Kidney (tissue), 14 donors: Measurements from ENCODE around the gene MYBBP1A. TPM values are rescaled to one million over a fixed set of nuclear protein-coding genes. Genes with fewer than 3 reads are reported as not detected.

Experiments used
- DNase-seq, 5 donors: peaks; one replicate each; pipeline ENCODE4 v3.0.0-alpha.2; 2013 to 2020
- FAIRE-seq: peaks from 2 replicates; lab custom pipeline; 2012; peaks lifted over from hg19 to GRCh38; lab: Jason Lieb, UNC
- H3K27ac ChIP-seq, 2 donors: one replicate each; pipeline ENCODE4 v1.7.0; 2013; ENCODE audit warnings: low read depth in 2 of 2, low read length in 2 of 2, inconsistent platforms in 1 of 2
- H3K27me3 ChIP-seq: one replicate; pipeline ENCODE4 v1.7.1; 2013; ENCODE audit warnings: low read length, inconsistent platforms; ENCODE audit not compliant: control insufficient read depth, insufficient read depth
- H3K36me3 ChIP-seq, 3 donors: one replicate each; pipeline versions ENCODE4 v1.7.0 to v1.7.1; 2013; ENCODE audit warnings: low read length in 3 of 3, control low read depth in 1 of 3, inconsistent platforms in 1 of 3; ENCODE audit not compliant: insufficient read depth in 3 of 3, control insufficient read depth in 2 of 3
- H3K4me1 ChIP-seq, 3 donors: one replicate each; pipeline versions ENCODE4 v1.7.0 to v1.7.1; 2013; ENCODE audit warnings: low read length in 3 of 3, inconsistent platforms in 1 of 3, low read depth in 1 of 3; ENCODE audit not compliant: control insufficient read depth in 2 of 3, insufficient read depth in 2 of 3
- H3K4me3 ChIP-seq, 3 donors: one replicate each; pipeline versions ENCODE4 v1.7.0 to v1.8.1; 2013; ENCODE audit warnings: low read length in 3 of 3, control low read depth in 1 of 3, inconsistent platforms in 1 of 3
- H3K9ac ChIP-seq, 3 donors: one replicate each; pipeline versions ENCODE4 v1.7.0 to v1.7.1; 2013; ENCODE audit warnings: low read length in 3 of 3, control low read depth in 1 of 3, inconsistent platforms in 1 of 3
- H3K9me3 ChIP-seq, 3 donors: one replicate each; pipeline versions ENCODE4 v1.7.0 to v1.7.1; 2013; ENCODE audit warnings: low read length in 3 of 3, control low read depth in 1 of 3, inconsistent platforms in 1 of 3; ENCODE audit not compliant: control insufficient read depth in 2 of 3, insufficient read depth in 1 of 3
- intact Hi-C: fragments of 100-400 bp; cut with DNase I; formaldehyde crosslinking; loops from one replicate; pipeline ENCODE4 v1.11.1; 2022
- polyA plus RNA-seq: library from polyadenylated mRNA; stranded (reverse); fragments of 350-450 nt; fragmentation: Illumina TruSeq; extraction: RNeasy Lipid Tissue Mini Kit (QIAGEN cat#74804); gene quantifications from one replicate; pipeline ENCODE4 v1.2.3, GENCODE V29; 2014; ENCODE audit warnings: low read depth, low replicate concordance; ENCODE audit not compliant: insufficient read depth
- total RNA-seq: library from RNA; stranded (reverse); fragmentation: NEBNext Ultra II Directional; extraction: Animal tissue kit (Norgen Biotek cat#: 25700); gene quantifications from one replicate; pipeline ENCODE4 v1.2.1, GENCODE V29; 2021
- TF ChIP-seq, protein P1 (sequence below): IDR thresholded peaks from 3 replicates; pipeline ENCODE4 v1.5.1; 2012; ENCODE audit warnings: mild to moderate bottlenecking, moderate library complexity, borderline replicate concordance; ENCODE audit not compliant: insufficient read depth; ENCODE audit errors: extremely low read depth
- donor health status: control.
- donor health status: control.
- donor health status: control.
- donor health status: control.
- donor health status: control.
- donor health status: DM: yes; HTN: yes; CAD: no.
- donor health status: Normal renal cell carcinoma (clear cell type).

The MYBBP1A gene
- total and polyA plus RNA-seq, 2 donors from 2014 or later = 11.9 to 51.6 TPM

DNA sequence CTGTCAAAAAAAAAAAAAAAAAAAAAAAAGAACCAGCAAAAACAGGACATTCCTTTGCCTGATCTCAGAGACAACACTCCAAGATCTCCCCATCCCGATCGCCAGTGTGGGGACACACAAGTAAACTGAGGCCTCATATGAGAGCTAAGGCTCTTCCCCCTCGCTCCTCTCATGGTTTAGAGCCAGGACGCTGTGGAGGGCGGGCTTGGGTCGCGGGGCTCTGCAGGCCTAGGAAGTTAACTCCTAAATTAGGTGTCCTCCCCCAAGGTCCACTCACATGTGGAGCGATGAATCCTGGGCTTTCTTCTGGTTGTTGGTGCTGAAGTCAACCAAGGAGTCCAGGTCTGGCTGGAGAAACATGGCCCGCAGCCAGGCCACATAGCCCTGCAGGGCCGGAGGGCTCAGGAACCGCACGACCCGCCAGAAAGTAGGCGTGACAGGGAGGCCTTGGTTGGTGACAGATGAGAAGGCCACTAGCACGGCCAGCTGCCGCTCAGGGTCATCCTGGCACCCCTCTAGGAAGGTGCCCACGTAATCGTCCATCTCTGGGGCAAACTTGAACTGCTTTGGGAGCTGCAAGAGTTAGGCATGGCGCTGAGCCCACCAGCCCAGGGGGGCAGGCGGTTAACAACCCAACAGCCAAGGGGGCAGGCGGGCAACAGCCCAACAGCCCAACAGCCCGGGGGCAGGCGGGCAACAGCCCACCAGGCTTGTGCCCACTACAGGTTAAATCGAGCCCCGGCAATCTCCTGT is 5.2 kb downstream of the MYBBP1A start:
- no peak overlapping the region for H3K4me3 ChIP-seq
- no peaks in the 10 kb centered on the region for H3K27me3 ChIP-seq
- peaks cover 0 to 9% (median 0%) of the 10 kb centered on the region in 3 donors for H3K4me1 ChIP-seq
- intact Hi-C loops = no loop called here
- FAIRE-seq (no peak), DNase-seq (peak in 1 of 5 donors; percentile 70)
- H3K27ac ChIP-seq = no peak overlapping the region
- H3K9ac ChIP-seq = no peak overlapping the region
- peaks cover 0 to 27% (median 13%) of the 10 kb centered on the region in 3 donors for H3K36me3 ChIP-seq
- no peaks in the 10 kb centered on the region for H3K9me3 ChIP-seq
- TF ChIP-seq, protein P1, sequence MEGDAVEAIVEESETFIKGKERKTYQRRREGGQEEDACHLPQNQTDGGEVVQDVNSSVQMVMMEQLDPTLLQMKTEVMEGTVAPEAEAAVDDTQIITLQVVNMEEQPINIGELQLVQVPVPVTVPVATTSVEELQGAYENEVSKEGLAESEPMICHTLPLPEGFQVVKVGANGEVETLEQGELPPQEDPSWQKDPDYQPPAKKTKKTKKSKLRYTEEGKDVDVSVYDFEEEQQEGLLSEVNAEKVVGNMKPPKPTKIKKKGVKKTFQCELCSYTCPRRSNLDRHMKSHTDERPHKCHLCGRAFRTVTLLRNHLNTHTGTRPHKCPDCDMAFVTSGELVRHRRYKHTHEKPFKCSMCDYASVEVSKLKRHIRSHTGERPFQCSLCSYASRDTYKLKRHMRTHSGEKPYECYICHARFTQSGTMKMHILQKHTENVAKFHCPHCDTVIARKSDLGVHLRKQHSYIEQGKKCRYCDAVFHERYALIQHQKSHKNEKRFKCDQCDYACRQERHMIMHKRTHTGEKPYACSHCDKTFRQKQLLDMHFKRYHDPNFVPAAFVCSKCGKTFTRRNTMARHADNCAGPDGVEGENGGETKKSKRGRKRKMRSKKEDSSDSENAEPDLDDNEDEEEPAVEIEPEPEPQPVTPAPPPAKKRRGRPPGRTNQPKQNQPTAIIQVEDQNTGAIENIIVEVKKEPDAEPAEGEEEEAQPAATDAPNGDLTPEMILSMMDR = no peak

GRCh38 chr17:4548721-4549531 is 6.3 kb downstream of the MYBBP1A start:
- TF ChIP-seq, protein P1 = no peak
- H3K27ac ChIP-seq = no peak overlapping the region
- H3K4me1 ChIP-seq = no peaks in the 10 kb centered on the region
- FAIRE-seq (no peak), DNase-seq (peak in 1 of 5 donors; percentile 59)
- H3K4me3 ChIP-seq = no peak overlapping the region
- H3K36me3 ChIP-seq = peaks cover 0 to 27% (median 13%) of the 10 kb centered on the region in 3 donors
- intact Hi-C loops = no loop called here
- H3K27me3 ChIP-seq = no peaks in the 10 kb centered on the region
- H3K9me3 ChIP-seq = no peaks in the 10 kb centered on the region
- no peak overlapping the region for H3K9ac ChIP-seq

- Histone ChIP-seq H3K27ac (no peak overlapping the region), H3K36me3 (peaks cover 0 to 27% (median 11%) of the 10 kb centered on the region in 3 donors), H3K4me3 (no peak overlapping the region), H3K9me3 (no peaks in the 10 kb centered on the region), H3K9ac (no peak overlapping the region), H3K4me1 (no peaks in the 10 kb centered on the region), H3K27me3 (no peaks in the 10 kb centered on the region)
- intact Hi-C loops = no loop called here
- TF ChIP-seq, protein P1 = no peak
- FAIRE-seq (no peak), DNase-seq (peak in 1 of 5 donors; percentile 65)
Observed at GRCh38 chr17:4548061-4548461, 7.1 kb downstream of the MYBBP1A start.
